ENCODE measurements around the gene ZFAND6. TPM values are rescaled to one million over a fixed set of nuclear protein-coding genes. Genes with fewer than 3 reads are reported as not detected.
A peak's percentile ranks its signal among the peaks of the same experiment; 100 is the strongest.

ZFAND6 gene
- total and polyA plus RNA-seq, 10 of the 15 experiments (the other 5 are each of a cell fraction or from before 2014, with no cell fraction given): 78.9 to 179 (median 135) TPM

DNA sequence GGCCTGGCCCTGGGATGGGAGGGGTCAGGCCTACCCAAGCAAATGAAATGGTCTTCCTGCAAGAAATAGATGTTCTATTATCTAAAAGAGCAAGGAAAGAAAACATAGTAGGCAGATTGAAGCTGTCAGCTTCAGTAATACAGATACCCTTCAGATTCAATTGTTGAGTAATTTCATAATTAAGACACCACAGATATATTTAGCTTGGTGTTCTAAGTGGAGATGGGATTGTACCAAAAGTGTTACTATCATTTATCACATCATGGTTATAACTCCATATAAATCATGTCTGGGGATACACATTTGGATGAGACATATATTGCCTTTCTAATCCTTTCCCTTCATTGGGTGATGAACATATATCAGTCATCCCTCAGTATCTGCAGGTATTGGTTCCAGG is 51.4 kb downstream of the ZFAND6 start:
- no peak for DNase-seq (ENCODE audit: low read depth, low spot score)
- Histone ChIP-seq H3K9me3 (replicated peaks; ENCODE audit: control insufficient read depth, insufficient read depth, low read length) (no peaks in the 10 kb centered on the region), H3K27ac (ENCODE audit: control insufficient read depth, insufficient read depth) (no peak overlapping the region), H4K20me1 (ENCODE audit: control insufficient read depth, insufficient read depth) (no peaks in the 10 kb centered on the region), H3K4me2 (ENCODE audit: control insufficient read depth, insufficient read depth) (no peak overlapping the region), H3K36me3 (ENCODE audit: control insufficient read depth in 2 of 2, insufficient read depth in 2 of 2, low read length in 1 of 2) (peaks cover 0 to 7% of the 10 kb centered on the region in 2 experiments; a peak in 1 of 4 replicates), H3K4me1 (ENCODE audit: control insufficient read depth, insufficient read depth, low read length) (no peaks in the 10 kb centered on the region; the same call in 1 of the 2 replicates), H3K27me3 (replicated peaks in 1 of 2; ENCODE audit: control insufficient read depth in 2 of 2, insufficient read depth in 2 of 2, low read length in 1 of 2) (no peaks in the 10 kb centered on the region), H3K4me3 (no peak overlapping the region), H3K79me2 (ENCODE audit: control insufficient read depth, insufficient read depth, low read length) (peaks cover 36% of the 10 kb centered on the region), H2AFZ (ENCODE audit: control insufficient read depth, low read depth, low read length) (no peak overlapping the region), H3K9ac (ENCODE audit: control insufficient read depth, insufficient read depth, low read length) (no peak overlapping the region)
- RAD21 ChIA-PET (ENCODE audit: unreplicated experiment): no interaction called here
- POLR2A ChIA-PET: no interaction called here
- no peak for FAIRE-seq
- ATAC-seq: 0 out of 3 replicates have a peak, but pooled peaks have one; percentile 20
- CTCF ChIA-PET: no interaction called here
- no peak for TF ChIP-seq NFYA (IDR thresholded peaks at IDR 0.05; ENCODE audit: borderline replicate concordance, low read depth, low read length)
- no peak for TF ChIP-seq NKRF (conservative IDR thresholded peaks at IDR 0.05)
- no peak for TF ChIP-seq EZH2 (IDR thresholded peaks at IDR 0.05; ENCODE audit: borderline replicate concordance, control insufficient read depth, low read depth, low read length)
- in situ Hi-C loops (cut with MboI): no loop called here
- intact Hi-C loops (cut with micrococcal nuclease; ENCODE audit: unreplicated experiment): no loop called here
- SMC1A ChIA-PET (ENCODE audit: uncharacterized antibody, unreplicated experiment): interaction anchor here (1.2 kb wide), 1 partner anchor 48 kb away, joined by 4 read pairs; no protein-coding TSS in a partner anchor
- no TSS peak for BruUV-seq (replicated peaks)

- no peaks in the 10 kb centered on the region for H3K27me3 ChIP-seq (replicated peaks in 1 of 2; ENCODE audit: control insufficient read depth in 2 of 2, insufficient read depth in 2 of 2, low read length in 1 of 2)
- SMC1A ChIA-PET (ENCODE audit: uncharacterized antibody, unreplicated experiment): interaction anchor here (0.7 to 2.7 kb wide), 5 partner anchors 9 to 1964 kb away, joined by 3 to 9 read pairs (median 3); no protein-coding TSS in a partner anchor
- H3K4me3 ChIP-seq: no peak overlapping the region
- CTCF ChIA-PET: interaction anchor here (1.4 kb wide), 1 partner anchor 25 kb away, joined by 3 read pairs; no protein-coding TSS in a partner anchor
- DNase-seq (ENCODE audit: low read depth, low spot score): no peak
- H3K27ac ChIP-seq (ENCODE audit: control insufficient read depth, insufficient read depth): no peak overlapping the region
- intact Hi-C loops (cut with micrococcal nuclease; ENCODE audit: unreplicated experiment) (no loop called here), in situ Hi-C loops (cut with MboI) (no loop called here)
- no TSS peak for BruUV-seq (replicated peaks)
- H3K9ac ChIP-seq (ENCODE audit: control insufficient read depth, insufficient read depth, low read length): no peak overlapping the region
- H3K9me3 ChIP-seq (replicated peaks; ENCODE audit: control insufficient read depth, insufficient read depth, low read length): no peaks in the 10 kb centered on the region
- H3K79me2 ChIP-seq (ENCODE audit: control insufficient read depth, insufficient read depth, low read length): peaks cover 41% of the 10 kb centered on the region
- ATAC-seq: no peak
- 95% methylated on average over 4 of the region's 4 CpGs for WGBS (ENCODE audit: insufficient coverage, insufficient replicate concordance, low lambda C conversion rate, missing lambda C conversion rate)
- RAD21 ChIA-PET (ENCODE audit: unreplicated experiment): interaction anchor here (1.0 kb wide), 1 partner anchor 58 kb away, joined by 3 read pairs; no protein-coding TSS in a partner anchor
- no peaks in the 10 kb centered on the region; the same call in 1 of the 2 replicates for H3K4me1 ChIP-seq (ENCODE audit: control insufficient read depth, insufficient read depth, low read length)
- FAIRE-seq: no peak
- POLR2A ChIA-PET: interaction anchor here (0.6 to 1.6 kb wide), 2 partner anchors 15 to 1365 kb away, joined by 3 read pairs; no protein-coding TSS in a partner anchor
- peaks cover 0 to 7% of the 10 kb centered on the region in 2 experiments; a peak in 1 of 4 replicates for H3K36me3 ChIP-seq (ENCODE audit: control insufficient read depth in 2 of 2, insufficient read depth in 2 of 2, low read length in 1 of 2)
- H2AFZ ChIP-seq (ENCODE audit: control insufficient read depth, low read depth, low read length): no peak overlapping the region
- no peaks in the 10 kb centered on the region for H4K20me1 ChIP-seq (ENCODE audit: control insufficient read depth, insufficient read depth)
- no peak overlapping the region for H3K4me2 ChIP-seq (ENCODE audit: control insufficient read depth, insufficient read depth)
- TF ChIP-seq IKZF1 (conservative IDR thresholded peaks at IDR 0.05) (no peak), LARP7 (IDR thresholded peaks at IDR 0.05) (no peak), SIN3A (IDR thresholded peaks at IDR 0.05; ENCODE audit: low read depth, low read length) (no peak), CBFB (IDR thresholded peaks at IDR 0.05; ENCODE audit: low read depth) (no peak), RBBP5 (conservative IDR thresholded peaks at IDR 0.05) (no peak), CUX1 (IDR thresholded peaks at IDR 0.05; ENCODE audit: insufficient replicate concordance, low read depth, low read length) (no peak), NFIC (IDR thresholded peaks at IDR 0.05; ENCODE audit: low read depth, low read length) (no peak)
Observed at GRCh38 chr15:80114114-80114513, 54.6 kb downstream of the ZFAND6 start.

Data from GM12878 (cell line).